HG02943 (cell line): ENCODE data around the gene PABPC1L.
A peak's percentile ranks its signal among the peaks of the same experiment; 100 is the strongest.

Experiments
- ATAC-seq: cut with Tn5 transposase; IDR thresholded peaks from one replicate; pipeline ENCODE4 v1.9.1; 2021; ENCODE audit warnings: mild to moderate bottlenecking, low read depth, moderate library complexity; ENCODE audit not compliant: unreplicated experiment

The PABPC1L gene

DNA sequence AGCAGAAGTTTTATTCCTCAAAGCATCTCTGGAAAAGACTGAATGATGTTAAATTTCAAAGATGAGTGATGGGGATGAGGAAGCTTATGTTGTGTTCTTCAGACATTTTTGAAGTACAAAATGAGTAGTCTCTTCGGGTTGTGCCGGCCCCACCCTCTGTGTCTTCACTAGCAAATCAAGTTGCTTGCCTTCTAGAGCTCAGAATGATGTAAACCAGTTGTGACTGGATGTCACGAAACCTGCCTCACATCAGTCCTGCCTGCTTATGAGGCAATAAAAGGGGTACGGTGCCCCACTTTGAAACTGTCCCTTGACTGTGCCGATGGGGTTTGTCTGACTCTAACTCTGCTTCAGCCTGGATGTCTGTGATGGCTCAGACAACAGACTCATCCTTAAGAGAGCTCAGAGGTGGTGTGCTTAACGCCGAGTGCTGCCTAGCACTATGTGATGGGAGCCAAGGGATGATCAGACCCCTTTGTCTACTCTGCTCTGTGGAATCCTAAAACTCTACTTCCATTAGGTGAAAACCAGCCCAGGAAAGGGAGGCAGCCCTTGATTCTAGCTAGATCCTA is 31.3 kb downstream of the PABPC1L start:
- no peak for ATAC-seq

GRCh38 chr20:44942264-44942973 is 32.6 kb downstream of the PABPC1L start:
- no peak for ATAC-seq

DNA sequence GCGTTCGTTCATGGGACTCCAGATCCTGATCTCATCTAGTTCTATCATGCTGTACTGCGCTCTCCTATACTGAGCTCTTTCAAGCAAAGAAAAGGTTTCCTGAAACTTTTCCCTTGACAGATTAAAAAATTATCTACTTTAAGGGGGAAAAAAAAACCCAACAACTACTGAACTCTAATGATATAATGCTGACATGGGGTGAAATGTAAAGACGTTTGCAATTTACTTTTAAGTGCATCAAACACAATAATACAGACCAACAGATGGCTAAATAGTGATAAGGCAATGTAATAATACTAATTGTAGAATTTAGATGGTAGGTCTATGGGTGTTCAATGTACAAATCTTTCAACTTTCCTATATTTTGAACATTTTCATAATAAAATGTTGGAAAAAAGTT is 34.0 kb downstream of the PABPC1L start:
- no peak for ATAC-seq

- ATAC-seq, result no peak
Measured at GRCh38 chr20:44945261-44945660, 35.4 kb downstream of the PABPC1L start.

DNA sequence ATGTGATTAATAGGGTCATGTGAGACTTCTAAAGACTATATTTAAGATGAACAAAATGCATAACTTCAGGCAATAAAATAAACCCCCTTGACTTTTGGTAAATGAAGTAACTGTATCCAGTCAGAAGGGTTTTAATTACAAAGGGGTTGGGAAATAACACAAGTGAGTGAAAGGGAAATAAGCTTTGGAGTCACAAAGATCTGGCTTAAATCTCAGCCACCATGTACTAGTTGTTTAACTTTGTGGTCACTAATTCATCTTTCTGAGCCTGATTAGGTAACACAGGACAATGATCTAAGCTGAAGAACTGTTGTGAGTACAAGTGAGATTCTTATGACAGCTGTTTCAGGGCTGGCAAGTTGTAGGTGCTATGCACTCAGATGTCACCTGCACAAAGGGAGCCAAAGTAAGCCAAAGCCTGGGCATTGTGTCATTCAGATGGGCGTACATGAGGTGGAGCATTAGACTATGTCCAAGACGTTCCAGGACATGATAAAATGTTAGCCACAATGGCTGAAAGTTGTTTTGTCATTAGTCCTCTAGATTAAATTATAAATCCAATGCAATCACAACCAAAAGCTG is 36.5 kb downstream of the PABPC1L start:
- ATAC-seq, result no peak

DNA sequence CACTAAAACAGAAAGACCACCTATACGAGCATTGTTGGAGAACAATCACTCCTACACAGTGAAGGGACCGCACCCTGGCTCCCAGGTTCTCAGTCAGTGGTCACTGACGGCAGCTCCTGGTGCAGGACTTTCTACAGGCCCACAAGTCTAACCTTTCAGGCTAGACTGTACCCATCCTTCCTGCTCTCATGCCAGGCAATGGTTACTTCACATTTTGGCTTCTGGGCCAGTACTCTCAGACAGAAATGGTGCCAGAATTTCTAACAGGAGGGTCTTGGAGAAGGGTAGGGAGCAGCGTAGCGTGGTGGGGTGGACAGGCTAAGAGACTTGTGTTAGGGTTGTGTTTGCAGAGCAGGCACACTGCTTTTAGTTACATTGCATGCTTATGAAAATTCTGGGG is 38.2 kb downstream of the PABPC1L start:
- no peak for ATAC-seq

DNA sequence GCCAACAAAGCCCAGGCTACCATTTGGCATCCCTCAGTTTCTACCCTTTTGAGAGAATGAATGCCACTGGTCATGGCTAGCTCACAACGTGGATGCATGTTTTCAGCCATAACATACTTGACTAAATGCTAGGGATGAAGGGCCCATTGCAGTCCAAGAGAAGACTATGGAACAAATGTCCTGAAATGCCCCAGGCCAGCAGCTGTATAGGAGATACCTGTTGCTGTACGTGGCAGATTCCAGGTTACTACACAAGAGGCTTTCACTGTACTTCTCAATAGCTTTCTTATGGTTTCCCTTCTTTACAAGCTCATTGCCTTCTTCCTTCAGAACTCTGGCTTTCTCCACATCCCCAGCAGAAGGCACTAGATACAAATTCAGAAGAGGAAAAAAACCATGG is 38.7 kb downstream of the PABPC1L start:
- no peak for ATAC-seq

DNA sequence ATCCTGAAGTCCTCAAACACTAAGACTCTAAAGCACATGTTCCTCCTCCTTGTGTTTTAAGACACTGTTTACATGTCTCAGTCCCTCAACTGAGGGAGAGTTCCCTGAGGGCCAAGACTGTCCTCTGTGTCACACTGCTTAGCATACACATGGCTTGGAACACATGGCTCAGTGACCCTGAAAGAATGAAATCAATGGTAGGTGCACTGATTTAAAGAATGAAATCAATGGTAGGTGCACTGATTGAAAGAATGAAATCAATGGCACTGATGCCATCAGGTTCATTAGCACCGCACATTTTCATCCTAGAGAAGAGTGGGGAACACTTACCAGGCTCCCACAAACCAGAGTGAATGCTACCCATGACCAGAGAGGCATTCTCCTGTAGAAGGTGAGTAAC is 40.5 kb downstream of the PABPC1L start:
- ATAC-seq, result no peak

DNA sequence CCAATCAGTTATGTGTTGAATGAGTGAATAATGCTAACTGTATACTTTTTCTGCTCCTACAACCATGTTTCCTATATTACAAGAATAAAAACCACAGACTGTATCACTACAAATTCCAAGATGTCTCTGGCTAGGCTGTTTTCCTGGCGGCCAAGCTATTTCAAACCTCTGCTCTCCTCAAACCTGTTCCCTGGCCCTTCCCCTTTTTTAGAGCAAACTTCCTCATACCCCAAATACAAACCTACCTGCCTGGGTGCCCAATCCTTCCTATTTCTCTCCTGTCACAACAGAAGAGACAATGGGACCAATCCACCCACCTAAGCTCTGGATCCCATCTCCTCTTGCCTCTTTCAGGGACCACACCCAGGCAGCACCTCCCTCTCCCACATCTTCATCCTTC is 42.9 kb downstream of the PABPC1L start:
- no peak for ATAC-seq

DNA sequence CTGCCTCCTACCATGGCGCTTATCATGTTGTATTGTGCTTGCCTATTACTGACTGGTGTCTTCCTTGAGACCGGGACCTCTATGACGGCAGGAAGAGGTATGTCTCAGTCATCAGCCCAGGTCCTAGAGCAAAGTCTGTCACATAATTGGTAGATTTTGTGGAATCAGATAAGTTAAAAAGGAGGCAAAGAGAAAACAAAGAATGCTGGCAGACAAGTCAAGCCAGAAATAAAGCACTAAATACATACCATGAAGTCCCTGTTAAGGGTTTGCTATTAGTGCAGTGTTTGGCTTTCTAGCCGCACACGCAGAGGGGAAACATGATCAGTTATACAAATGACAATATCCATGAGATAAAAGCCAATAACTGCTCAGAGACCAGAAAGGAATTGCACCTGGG is 44.4 kb downstream of the PABPC1L start:
- ATAC-seq, result no peak

GRCh38 chr20:44955270-44955669 is 45.4 kb downstream of the PABPC1L start:
- ATAC-seq, result no peak

- no peak for ATAC-seq
Measured at GRCh38 chr20:44956410-44956809, 46.5 kb downstream of the PABPC1L start.

DNA sequence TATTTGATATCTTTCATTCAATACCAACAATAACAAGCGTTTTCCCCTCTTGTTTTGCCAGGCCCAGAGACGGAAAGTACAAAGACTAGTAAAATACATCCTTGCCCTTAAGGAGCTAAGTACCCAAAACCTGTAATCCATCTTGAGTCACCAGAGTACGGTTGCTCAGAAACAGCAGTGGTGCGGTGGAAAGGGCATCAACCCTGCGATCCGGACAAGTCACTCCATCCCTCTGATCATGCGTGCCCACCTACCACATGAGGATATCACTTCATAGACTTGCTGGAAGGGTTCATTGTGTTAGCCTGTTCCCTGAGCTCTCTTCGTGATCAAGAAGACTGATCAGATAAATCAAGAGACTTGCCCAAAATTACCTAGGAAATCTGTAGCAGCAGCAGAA is 48.4 kb downstream of the PABPC1L start:
- no peak for ATAC-seq

DNA sequence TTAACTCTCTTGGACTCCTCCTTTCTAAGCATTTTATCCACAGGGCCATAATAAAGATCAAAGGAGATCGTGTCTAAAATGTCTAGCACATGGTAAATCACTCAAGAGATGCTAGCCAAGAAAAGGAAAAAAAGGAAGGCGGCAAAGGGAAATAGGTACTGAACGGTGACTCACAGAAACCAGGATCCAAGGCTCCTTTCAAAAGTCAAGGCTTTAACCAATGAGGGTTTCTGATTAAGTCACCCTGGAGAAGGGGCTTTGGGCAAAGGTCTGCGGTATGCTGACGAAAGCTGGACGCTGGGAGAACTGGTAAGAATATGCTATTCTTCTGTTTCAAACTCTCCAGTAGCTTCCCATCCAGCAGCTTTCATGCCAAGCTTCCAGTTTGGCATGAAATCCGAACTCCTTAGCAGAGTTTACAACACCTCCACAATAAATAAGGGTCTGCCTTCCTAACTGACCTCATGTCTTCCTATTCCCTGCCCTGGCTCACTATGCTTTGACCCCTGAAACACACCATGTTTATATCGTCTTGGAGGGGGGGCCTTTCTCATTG is 49.3 kb downstream of the PABPC1L start:
- no peak for ATAC-seq

DNA sequence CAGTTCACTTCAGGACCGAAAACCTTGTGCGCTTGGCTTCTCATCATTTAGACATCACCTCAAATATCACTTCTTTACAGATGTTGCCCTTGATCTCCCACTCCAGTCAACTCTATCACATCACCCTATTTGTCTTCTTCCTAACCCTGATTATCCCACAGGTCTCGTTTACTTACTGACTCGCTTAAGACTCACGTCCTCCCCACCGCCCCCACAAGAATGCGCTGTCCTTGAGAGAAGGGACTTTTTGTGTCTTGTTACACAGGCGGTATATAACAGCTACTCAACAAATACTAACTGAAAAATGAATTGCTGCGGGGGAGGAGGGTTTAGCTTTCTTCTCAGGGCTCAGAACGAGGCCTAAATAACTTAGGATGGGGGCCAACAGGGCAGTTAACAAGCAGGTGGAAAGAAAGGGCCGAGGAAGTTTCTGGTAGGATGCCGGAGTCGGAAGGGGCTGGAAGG is 49.8 kb downstream of the PABPC1L start:
- ATAC-seq, result peak; percentile 8

DNA sequence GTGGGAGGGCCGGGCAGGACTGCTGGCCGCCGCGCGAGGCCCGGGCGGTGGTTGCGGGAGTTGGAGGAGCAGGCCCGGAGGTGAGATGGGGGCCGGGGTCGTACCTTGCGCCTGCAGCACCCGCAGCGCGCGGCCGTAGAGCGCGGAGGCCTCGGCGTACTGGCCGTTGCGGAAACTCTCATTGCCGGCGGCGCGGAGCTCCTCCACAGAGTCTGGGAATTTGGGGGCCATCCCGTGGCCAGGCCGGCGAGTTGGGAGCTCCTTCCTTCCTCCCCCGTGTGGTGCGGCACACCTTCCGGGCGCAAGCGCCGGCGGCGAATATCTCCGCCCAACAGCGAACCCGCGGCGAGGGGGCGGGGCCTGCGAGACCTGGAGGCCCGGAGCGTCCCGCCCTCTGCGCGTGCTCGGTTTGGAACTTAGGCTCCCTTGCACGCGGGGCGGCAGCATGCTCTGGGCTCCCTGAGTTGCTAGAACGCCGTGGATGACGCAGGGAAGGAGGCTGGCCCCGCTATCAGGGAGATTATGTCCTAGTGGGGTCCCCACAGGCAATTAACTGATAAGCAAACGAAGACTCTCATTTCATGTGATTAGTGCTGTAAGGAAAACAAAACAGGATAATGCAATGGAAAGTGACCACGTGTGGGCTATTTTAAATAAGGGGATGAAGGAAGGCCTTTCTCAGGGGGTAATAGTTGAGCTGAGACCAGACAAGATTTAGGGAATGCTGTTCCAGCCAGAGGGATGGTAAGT is 50.4 kb downstream of the PABPC1L start, which contains the start of gene TOMM34:
TSS of gene TOMM34 (minus strand) at position 295 of the 750 bp plus-strand sequence. CDS start at position 231, 64 bp downstream.
- ATAC-seq, result peak; percentile 73

DNA sequence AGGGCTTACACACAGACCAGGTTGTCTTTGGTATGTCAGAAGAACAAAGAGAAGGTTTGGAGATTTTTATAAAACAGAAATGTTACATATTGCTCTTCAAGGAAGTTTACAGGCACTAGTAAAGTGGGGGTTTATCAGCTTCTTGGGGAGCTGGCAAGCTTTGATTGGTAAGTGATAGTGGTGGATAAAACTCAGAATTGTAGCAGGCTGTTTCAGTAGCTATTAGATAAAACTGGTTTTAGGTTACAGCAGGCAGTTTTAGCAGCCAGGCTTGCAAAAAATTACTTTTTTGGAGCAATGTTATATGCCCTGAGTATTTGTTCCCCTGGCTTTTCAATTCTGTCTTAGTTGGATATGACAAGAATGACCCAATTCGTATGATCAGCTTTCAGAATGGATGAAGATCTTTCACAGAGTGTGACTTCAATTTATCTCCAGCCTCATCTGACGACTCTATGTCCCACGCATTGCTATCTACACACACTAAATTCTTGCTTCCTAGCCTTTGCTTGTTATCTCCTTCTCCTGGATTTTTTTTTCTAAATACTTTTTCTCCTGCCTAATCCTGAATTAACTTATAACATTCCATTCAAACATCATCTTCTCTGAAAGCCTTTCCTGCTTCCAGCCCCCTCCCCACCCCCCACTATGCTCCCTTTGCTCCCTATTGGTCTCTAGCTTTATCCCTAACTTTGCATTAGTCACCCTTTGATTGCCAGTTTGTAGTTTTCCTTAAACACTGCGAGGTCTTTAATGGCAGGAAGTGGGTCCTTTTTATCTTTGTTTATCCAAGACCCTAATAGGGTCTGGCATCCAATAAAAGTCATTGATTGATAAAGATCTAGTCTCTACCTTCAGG is 51.4 kb downstream of the PABPC1L start:
- ATAC-seq, result no peak

- no peak for ATAC-seq
Measured at GRCh38 chr20:44961870-44962267, 52.0 kb downstream of the PABPC1L start.

- no peak for ATAC-seq
Measured at GRCh38 chr20:44962483-44962882, 52.6 kb downstream of the PABPC1L start.
